DOHH2 (cell line): Measurements from ENCODE around the gene ZBTB40.

ENCODE experiments used
- CTCF ChIP-seq: fragments of 200-600 bp; sonication (generic); IDR thresholded peaks from one replicate; pipeline ENCODE4 v1.5.1; 2014; ENCODE audit warnings: antibody characterized with exemption, mild to moderate bottlenecking, low read depth, low read length; ENCODE audit not compliant: poor library complexity, severe bottlenecking
- EZH2phosphoT487 ChIP-seq: fragments of 200-600 bp; sonication (generic); IDR thresholded peaks from 2 replicates; pipeline ENCODE4 v1.6.1; 2017; ENCODE audit warnings: borderline replicate concordance, mild to moderate bottlenecking, antibody characterized with exemption, low read length, moderate library complexity, mixed read lengths

- TF ChIP-seq CTCF = no peak
- no peak for TF ChIP-seq EZH2phosphoT487
These were observed 88.0 kb downstream of the ZBTB40 start for GRCh38 chr1:22539510-22540118.
